CD4-positive, alpha-beta T cell treated with Interleukin-15 for 1 hour (primary cell): Measurements from ENCODE around the gene PPP2R5A.

Experiments
- DNase-seq: peaks from one replicate; pipeline ENCODE4 v3.0.0-alpha.2; 2020

PPP2R5A gene

GRCh38 chr1:212284744-212285684 lies at the start of gene PPP2R5A:
TSS of gene PPP2R5A (plus strand) at chr1:212285410. CDS start at chr1:212286111, 701 bp downstream.
- peak; percentile 99 for DNase-seq

GRCh38 chr1:212235857-212236256 lies 49.4 kb upstream of the PPP2R5A start:
- no peak for DNase-seq

- DNase-seq = no peak
Measured at GRCh38 chr1:212236664-212237220, 48.5 kb upstream of the PPP2R5A start.

GRCh38 chr1:212237651-212238050 lies 47.6 kb upstream of the PPP2R5A start:
- DNase-seq = no peak

GRCh38 chr1:212238552-212238951 lies 46.7 kb upstream of the PPP2R5A start:
- DNase-seq = no peak

DNA sequence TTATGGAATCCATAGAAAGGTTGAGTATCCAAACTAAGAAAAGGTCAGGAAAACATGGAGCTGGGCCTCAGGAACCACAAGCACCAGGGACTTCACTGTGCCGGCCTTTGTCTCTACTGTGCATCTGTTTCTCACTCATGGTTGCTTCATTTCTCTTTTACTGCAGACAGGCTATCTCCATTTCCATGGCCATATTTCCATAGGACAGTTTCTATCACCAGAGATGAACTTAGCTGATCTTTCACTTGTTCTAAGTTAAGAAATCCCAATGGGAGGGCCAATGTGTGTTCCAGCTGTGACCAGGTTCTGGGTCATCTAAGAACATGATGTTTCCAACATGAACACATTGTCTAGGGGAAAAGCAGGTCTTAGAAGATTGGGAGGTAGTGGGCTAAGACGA lies 43.7 kb upstream of the PPP2R5A start:
- no peak for DNase-seq

DNA sequence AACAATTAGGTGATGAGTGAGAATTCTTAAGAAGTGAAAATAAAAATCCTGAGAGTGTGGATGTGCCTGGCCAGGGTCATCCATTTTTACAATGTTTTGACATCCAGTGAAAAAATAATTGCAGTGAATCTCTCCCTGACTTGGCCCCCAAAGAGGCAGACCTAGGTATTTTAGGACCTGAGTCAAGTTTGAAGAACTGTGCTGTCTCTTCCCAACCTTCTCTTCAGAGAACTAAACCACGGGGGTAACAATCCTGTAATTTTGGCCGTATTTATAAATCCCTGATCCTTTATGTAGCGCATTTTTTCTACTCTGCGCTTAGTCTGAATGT lies 43.3 kb upstream of the PPP2R5A start:
- no peak for DNase-seq

DNA sequence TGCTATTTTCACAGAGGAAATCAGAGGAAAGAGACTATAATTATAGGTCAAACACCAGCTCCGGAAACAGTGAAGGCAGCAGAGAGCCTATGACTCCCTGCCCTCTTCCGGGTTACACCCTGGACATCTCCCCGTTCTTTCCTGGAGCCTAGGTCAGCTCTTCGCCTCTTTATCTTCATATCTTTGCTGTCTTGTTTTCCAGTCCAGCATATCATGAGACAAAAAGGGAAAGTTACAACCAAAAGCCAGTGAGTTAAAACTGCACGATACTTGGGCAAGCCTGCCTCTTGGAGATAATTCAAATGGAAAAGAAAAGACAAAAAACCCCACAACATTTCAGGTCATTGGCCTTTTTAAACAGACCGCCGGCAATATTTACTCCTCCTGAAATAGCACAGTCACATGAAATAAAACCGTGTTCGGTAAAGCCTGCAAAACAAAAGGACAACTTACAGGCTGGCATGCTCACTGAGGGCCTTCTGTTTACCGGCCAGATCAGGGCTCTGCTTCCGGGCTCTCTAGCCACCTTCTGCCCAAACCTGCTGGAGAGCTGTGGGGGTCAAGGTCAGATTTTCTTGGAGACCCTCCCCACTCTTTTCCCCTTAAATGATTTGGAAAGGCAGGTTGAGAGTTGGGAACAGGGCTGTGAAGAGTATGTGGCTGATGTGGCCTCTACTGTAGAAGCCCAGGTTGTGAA lies 42.8 kb upstream of the PPP2R5A start:
- no peak for DNase-seq

DNA sequence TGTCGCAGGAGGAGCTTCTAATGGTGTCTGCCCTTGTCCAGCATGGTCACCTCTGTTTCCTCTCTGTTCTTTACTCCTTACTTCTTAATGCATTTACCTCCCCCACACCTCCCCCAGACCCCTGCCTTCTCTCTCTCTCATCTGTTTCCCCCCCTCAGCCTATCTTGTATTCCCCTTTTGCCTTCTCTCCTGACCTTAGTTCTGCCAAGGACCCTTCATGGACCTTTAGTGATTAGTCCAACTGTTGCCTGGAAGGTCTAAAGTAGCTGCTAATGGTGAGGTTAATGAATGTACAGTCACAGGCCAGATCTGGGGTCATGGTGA lies 42.3 kb upstream of the PPP2R5A start:
- DNase-seq = no peak

DNA sequence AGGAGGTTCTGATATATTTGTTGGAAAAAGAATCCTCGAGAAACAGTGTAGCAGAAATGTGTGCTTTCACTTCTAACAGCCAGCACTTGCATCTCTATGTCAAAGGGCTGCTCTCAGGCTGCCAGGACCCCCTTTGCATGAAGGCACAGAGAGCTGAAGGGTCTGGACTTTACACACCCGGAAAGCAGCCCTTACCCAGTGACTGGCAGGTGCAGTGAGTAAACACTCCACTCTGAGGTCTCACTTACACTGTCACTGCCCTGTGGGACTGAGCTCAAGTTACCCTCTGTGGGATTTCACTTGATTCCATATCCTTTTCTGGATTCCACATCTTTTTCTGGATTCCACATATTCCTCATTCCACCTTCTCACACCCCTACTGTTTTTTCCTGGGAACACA lies 40.8 kb upstream of the PPP2R5A start:
- DNase-seq = no peak

DNA sequence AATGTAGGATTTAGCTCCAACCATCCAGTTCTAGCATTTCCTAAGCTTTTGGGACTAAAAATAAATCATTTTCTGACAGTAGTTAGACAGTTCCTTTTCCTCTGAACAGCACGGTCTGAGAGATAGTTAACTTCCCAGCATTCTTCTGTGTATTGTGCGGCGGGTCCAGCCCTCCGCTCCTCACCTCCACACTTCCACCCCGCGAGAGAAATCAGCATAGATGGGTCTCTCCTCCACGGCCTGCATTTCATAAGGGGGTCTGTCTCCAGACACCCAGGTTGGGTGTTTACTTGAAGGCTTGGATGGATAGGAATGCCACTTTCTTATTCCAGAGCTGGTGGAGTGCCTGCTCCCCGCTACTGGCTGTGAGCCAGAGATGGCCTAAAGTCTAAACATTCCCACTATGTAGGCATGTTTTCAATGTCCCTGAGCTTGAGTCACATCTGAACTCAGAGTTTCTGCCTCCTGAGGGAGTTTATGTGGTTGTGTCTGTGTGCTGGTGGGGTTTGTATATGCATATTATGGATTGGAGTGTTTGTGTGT lies 38.0 kb upstream of the PPP2R5A start:
- DNase-seq = no peak

GRCh38 chr1:212247988-212248387 lies 37.2 kb upstream of the PPP2R5A start:
- no peak for DNase-seq

- no peak for DNase-seq
Measured at GRCh38 chr1:212254853-212255363, 30.3 kb upstream of the PPP2R5A start.

DNA sequence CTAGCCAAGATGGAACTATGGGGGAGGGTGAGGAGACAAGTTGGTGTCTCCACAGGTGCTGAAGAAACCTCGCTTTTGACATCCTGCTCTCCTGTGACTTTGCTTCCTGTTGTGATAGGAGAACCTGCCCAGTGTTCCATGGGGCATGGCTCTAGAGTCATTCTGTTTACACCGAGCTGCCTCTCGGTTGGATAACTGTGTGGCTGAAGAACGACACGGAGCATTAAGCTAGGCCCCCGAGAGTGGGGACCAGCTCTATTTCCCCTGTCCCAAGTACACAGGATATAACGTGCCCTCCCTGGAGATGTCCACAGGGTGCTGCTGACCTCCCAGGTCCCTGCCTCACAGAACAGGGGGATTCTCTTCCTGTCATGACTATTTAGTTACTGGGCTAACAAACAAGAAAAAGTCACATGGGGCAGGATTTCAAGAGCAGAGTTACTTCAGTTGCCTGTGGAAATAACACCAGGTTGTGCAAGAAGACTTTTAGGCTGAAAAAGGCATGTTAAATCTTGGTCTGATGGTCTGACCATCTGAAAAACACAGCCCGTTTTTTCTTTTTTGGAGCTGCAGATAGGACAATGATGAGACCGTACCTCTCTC lies 29.4 kb upstream of the PPP2R5A start:
- DNase-seq = no peak

- DNase-seq = peak; percentile 45
Measured at GRCh38 chr1:212256369-212256768, 28.8 kb upstream of the PPP2R5A start.

- DNase-seq = no peak
Measured at GRCh38 chr1:212257157-212257556, 28.1 kb upstream of the PPP2R5A start.

- DNase-seq = no peak
Measured at GRCh38 chr1:212259693-212260480, 25.3 kb upstream of the PPP2R5A start.

DNA sequence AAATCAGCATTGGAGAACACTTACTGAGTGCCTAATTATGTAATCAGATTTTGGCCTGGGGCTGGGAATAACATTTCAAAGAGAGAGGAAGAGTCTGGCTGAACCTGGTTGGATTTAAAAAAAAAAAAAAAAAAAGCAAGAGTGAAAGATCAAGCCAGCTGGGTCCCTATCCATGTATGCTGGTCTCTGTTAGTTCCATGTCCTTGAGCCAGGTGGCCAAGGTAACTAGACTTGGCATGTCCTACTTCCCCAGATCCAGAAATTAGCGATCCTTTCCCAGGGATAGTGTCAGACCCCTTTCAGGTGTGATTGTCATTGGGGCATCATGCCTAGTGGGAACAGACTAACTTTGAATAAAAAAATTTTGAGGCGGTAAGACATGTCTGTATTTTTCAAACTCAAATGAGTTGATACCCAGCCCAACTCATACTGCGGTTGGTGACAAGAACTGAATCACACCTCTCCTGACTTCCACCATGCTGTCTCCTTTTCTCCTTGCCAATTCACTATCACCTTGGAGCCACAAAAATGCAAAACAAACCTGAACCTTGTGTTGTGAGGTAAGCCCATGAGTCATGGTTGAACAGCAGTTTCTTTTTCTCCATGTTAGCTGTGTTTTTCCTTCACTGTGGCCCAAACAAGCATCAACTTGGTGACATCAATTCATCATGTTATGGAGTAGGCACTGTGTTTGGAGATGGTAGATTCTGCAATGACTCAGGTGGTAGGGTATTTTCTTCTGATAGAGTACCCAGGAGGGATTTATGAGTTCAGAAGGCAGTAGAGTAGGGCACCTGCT lies 24.5 kb upstream of the PPP2R5A start:
- no peak for DNase-seq

DNA sequence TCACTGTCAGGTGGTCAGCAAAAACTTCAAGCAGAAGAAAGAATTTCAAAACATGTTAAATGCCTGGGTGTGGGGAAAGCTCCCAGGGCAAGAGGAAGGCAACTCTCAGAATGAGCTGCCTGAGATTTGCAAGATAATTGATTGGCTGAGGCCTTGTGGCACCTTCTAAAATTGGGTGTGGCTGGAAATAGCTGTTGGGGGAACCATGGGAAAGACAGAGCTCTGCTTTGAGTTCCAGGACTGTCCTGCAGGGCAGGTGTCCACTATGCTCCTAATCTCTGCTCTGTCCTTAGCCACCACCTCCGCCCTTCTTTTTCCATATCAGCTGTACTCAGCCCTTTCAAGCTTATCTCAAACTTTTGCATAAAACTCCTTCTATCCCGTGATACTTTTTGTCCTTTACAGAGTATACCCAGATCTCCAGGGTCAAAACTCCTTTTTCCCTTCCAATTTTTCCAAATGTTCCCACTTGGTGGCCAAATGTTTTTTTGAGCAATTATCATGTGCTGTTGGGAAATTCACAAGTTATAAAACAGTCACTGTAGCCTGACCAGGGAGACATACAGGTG lies 23.8 kb upstream of the PPP2R5A start:
- DNase-seq = no peak

DNA sequence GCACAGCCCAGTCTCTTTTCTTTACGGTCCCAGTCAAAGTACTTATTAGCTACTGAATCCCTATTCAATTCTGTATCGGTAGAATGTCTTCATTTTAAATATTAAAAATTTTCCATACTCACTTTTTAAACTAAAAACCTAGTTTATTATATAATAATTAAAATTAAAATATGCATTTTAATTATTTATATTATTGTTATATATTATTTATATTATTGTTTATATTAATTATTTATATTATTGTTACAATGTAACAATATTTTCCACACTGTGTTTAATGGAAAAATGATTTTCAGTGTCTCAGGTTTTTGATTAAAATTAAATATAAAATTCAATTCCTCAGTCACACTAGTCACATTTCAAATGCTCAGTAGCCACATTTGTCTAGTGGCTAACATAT lies 18.2 kb upstream of the PPP2R5A start:
- no peak for DNase-seq

DNA sequence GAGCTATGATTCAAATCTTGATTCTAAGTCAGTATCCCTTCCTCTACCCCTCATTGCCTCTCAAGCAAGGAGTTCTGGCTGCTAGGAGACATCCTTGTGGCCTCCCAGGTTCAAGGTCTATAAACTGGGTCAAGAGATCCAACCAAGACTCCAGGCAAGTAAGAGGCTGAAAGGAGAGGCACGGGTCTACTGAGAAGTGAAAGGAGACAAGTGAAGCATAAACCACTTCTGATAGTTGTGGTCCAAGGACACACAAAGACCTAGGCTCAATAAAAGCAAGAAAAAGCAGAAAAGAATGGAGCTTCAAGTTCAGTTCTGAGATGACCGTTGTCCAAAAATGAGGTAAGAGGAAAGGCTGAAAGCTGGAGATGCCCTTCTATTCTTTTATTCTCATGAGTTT lies 17.8 kb upstream of the PPP2R5A start:
- DNase-seq = no peak
